BLaER1 treated with 17β-estradiol and CSF1 and Interleukin-3, amounts not matched to agents 10 nM and 100 nM (cell line): Measurements from ENCODE around the gene KCND1.
A peak's percentile ranks its signal among the peaks of the same experiment; 100 is the strongest.

Source experiments
- H3K27ac ChIP-seq, 11 experiments: shearing (Covaris generic); formaldehyde crosslinking; 2 replicates each; pipeline ENCODE4 v1.8.1; 2022
- H3K27me3 ChIP-seq, 11 experiments: shearing (Covaris generic); formaldehyde crosslinking; 2 replicates each; pipeline ENCODE4 v1.8.1; 2022
- H3K36me3 ChIP-seq, 11 experiments: shearing (Covaris generic); formaldehyde crosslinking; 2 replicates each; pipeline ENCODE4 v1.8.1; 2022
- H3K4me1 ChIP-seq, 10 experiments: shearing (Covaris generic); formaldehyde crosslinking; 2 replicates each; pipeline ENCODE4 v1.8.1; 2022
- H3K4me2 ChIP-seq, 11 experiments: shearing (Covaris generic); formaldehyde crosslinking; 2 replicates each; pipeline ENCODE4 v1.8.1; 2022
- H3K4me3 ChIP-seq, 10 experiments: shearing (Covaris generic); formaldehyde crosslinking; 2 replicates each; pipeline ENCODE4 v1.8.1; 2022
- H3K9ac ChIP-seq, 11 experiments: shearing (Covaris generic); formaldehyde crosslinking; 2 replicates each; pipeline ENCODE4 v1.8.1; 2022
- H3K9me3 ChIP-seq, 11 experiments: shearing (Covaris generic); formaldehyde crosslinking; replicated peaks in 1 of 11; 2 replicates each; pipeline ENCODE4 v1.8.1; 2022
- H4K20me1 ChIP-seq, 11 experiments: shearing (Covaris generic); formaldehyde crosslinking; 2 replicates each; pipeline ENCODE4 v1.8.1; 2022
- Cebpa-rat ChIP-seq, 11 experiments: shearing (Covaris generic); IDR thresholded peaks; 2 replicates each; pipeline ENCODE4 v1.8.1; 2022

Gene KCND1

DNA sequence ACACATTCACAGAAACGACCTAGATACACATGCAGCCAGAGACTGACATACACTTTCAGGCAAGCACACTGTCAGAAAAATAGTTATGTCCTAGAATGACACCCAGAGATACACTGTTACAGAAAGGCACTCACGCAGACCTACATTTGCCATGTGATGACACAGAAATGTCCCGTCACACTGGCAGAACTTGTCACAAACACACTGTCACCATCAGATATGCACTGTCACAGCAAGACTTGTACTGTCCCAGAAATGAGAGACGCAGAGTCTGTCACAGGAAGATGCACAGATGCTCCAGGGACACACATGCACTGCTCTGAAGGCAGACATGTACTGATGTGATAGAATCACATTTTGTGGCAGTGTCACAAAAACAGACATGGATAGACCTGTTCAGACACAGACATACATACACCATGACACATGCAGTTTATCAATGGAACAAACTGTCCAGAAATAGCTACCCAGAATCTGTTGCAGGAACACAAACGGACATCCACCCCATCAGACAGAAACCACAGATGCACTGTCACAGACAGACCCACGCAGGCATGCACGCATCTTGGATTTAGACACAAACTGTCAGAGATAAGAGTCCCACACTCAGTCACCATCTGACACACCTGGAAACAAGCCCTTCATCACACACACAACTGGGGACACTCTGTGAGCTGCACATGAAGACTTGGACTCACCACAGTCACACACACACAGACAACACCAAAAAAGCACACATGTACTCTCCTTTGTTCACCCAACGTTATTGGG is 51.5 kb downstream of the KCND1 start:
- Histone ChIP-seq H3K36me3 (peaks cover 15 to 45% (median 31%) of the 10 kb centered on the region in 11 experiments; a peak in 21 of 22 replicates), H3K27ac (peak overlapping the region in 6 of 11 experiments; percentile 23 to 85 (median 79); a peak in 8 of 22 replicates), H3K27me3 (peaks cover 17 to 57% (median 43%) of the 10 kb centered on the region in 11 experiments; a peak in 21 of 22 replicates), H3K9me3 (peaks cover 0 to 7% (median 0%) of the 10 kb centered on the region in 11 experiments; a peak in 3 of 22 replicates), H3K9ac (peak overlapping the region in 7 of 11 experiments; percentile 45 to 89 (median 76); a peak in 11 of 22 replicates), H3K4me2 (peak overlapping the region; percentile 58 to 87 (median 76)), H4K20me1 (peaks cover 23 to 58% (median 34%) of the 10 kb centered on the region in 11 experiments; a peak in 21 of 22 replicates), H3K4me3 (peak overlapping the region in 3 of 10 experiments; percentile 74 to 76 (median 75); a peak in 4 of 20 replicates), H3K4me1 (peaks cover 24 to 44% (median 34%) of the 10 kb centered on the region in 10 experiments)
- TF ChIP-seq Cebpa-rat (IDR thresholded peaks at IDR 0.05) = no peak

DNA sequence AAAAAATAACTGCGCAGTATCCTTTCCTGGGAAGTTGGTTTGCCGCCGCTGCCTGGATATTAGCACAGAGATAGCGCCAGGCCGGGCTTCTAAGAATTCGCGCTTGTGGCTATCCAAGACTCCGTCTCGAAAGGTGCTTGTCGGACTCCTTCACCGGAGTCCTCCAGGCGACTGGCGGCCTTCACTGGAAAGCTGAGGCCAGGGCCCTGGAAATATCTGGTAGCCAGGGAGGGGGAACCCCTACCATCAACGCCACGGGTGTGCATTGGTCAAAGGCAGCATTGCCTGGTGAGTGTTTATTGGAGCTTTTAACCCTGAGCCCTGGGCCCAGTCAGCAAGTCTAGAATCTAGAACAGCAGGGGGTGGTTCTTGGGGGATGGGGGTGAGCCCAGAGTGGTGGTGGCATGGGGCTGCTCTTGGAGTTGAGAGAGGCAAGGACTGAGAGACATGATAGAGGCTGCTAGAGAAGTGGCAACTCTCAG is 52.2 kb downstream of the KCND1 start:
- peak overlapping the region; percentile 34 to 89 (median 74); a peak in 19 of 22 replicates for H3K9ac ChIP-seq
- H3K9me3 ChIP-seq = peaks cover 0 to 7% (median 0%) of the 10 kb centered on the region in 11 experiments; a peak in 3 of 22 replicates
- TF ChIP-seq Cebpa-rat (IDR thresholded peaks at IDR 0.05) = no peak
- peaks cover 28 to 64% (median 42%) of the 10 kb centered on the region in 11 experiments; a peak in 21 of 22 replicates for H4K20me1 ChIP-seq
- peaks cover 25 to 62% (median 49%) of the 10 kb centered on the region in 11 experiments; a peak in 21 of 22 replicates for H3K27me3 ChIP-seq
- H3K4me2 ChIP-seq = peak overlapping the region; percentile 58 to 87 (median 76)
- H3K4me3 ChIP-seq = peak overlapping the region; percentile 52 to 85 (median 76)
- peaks cover 24 to 50% (median 34%) of the 10 kb centered on the region in 10 experiments for H3K4me1 ChIP-seq
- H3K36me3 ChIP-seq = peaks cover 16 to 47% (median 35%) of the 10 kb centered on the region in 11 experiments
- H3K27ac ChIP-seq = peak overlapping the region in 9 of 11 experiments; percentile 14 to 85 (median 69); a peak in 16 of 22 replicates

DNA sequence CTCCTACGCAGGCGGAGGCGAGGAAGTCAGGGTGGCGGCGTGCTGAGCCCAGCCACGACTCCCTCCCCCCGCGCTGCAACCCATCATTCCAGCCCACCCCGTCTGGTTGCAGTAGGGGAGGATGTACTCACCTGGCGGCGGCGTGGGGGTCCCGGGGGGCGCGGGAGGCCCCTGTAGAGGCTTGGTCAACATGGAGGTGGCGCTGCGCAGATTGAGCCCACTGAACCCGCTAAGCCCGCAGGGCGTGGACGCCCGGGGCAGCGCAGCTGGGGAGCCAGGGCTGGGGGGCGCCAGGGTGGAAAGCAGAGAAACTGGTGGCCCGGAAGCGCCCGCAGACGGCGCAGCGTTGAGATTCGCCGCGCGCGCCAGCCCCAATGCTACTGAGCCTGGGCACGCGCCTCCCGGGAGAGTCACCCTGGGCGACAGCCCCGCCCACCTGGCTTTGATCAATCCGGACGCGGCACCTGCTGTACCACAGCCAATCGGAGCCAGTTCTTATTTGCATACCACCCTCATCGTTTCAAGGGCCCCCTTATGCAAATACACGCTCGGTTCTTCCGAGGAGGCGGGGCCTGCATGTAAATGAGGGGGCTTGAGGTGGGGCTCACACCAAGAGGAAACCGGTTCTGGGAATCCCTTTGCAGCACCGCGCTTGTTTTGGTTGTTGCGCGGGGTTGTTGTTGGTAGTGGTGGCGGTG is 52.9 kb downstream of the KCND1 start, which contains the start of gene PIM2:
Gene PIM2, minus strand, starts transcription at position 382 of the 698 bp plus-strand sequence. Its CDS starts 190 bp downstream, at position 192.
- peaks cover 0 to 7% (median 0%) of the 10 kb centered on the region in 11 experiments; a peak in 3 of 22 replicates for H3K9me3 ChIP-seq
- peaks cover 18 to 47% (median 35%) of the 10 kb centered on the region in 11 experiments for H3K36me3 ChIP-seq
- peak within 1 kb of the TSS; percentile 70 to 85 (median 76) for H3K4me3 ChIP-seq
- H3K9ac ChIP-seq = peak within 1 kb of the TSS; percentile 83 to 91 (median 86)
- H4K20me1 ChIP-seq = peaks cover 32 to 64% (median 46%) of the 10 kb centered on the region in 11 experiments; a peak in 21 of 22 replicates
- peak within 1 kb of the TSS; percentile 70 to 89 (median 83) for H3K27ac ChIP-seq
- H3K4me2 ChIP-seq = peak within 1 kb of the TSS; percentile 66 to 90 (median 81)
- H3K4me1 ChIP-seq = peaks cover 24 to 56% (median 34%) of the 10 kb centered on the region in 10 experiments
- TF ChIP-seq Cebpa-rat (IDR thresholded peaks at IDR 0.05) = no peak
- peaks cover 28 to 62% (median 49%) of the 10 kb centered on the region in 11 experiments; a peak in 21 of 22 replicates for H3K27me3 ChIP-seq

DNA sequence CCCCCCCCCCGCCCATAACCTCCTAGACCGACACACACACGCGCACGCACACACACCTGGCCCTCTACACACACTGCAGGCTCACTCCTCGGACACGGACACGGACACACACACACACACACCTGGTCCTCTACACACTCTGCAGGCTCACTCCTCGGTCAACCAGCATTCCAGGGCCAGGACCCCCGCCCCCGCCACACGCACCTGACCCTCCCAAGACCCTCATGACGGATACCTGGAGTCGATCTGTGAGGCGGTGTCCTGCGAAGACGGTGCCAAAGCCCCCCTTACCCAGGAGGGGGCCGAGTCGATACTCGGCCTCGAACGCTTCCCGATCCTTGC is 53.4 kb downstream of the KCND1 start:
- Histone ChIP-seq H3K4me2 (peak overlapping the region; percentile 13 to 90 (median 81); a peak in 20 of 22 replicates), H3K27ac (peak overlapping the region; percentile 70 to 89 (median 83)), H3K36me3 (peaks cover 18 to 47% (median 35%) of the 10 kb centered on the region in 11 experiments), H3K4me3 (peak overlapping the region; percentile 70 to 85 (median 76)), H3K9ac (peak overlapping the region; percentile 83 to 91 (median 86)), H3K27me3 (peaks cover 30 to 62% (median 49%) of the 10 kb centered on the region in 11 experiments; a peak in 21 of 22 replicates), H3K9me3 (peaks cover 0 to 7% (median 0%) of the 10 kb centered on the region in 11 experiments; a peak in 3 of 22 replicates), H4K20me1 (peaks cover 30 to 68% (median 48%) of the 10 kb centered on the region in 11 experiments; a peak in 21 of 22 replicates), H3K4me1 (peaks cover 24 to 61% (median 34%) of the 10 kb centered on the region in 10 experiments)
- TF ChIP-seq Cebpa-rat (IDR thresholded peaks at IDR 0.05) = no peak

DNA sequence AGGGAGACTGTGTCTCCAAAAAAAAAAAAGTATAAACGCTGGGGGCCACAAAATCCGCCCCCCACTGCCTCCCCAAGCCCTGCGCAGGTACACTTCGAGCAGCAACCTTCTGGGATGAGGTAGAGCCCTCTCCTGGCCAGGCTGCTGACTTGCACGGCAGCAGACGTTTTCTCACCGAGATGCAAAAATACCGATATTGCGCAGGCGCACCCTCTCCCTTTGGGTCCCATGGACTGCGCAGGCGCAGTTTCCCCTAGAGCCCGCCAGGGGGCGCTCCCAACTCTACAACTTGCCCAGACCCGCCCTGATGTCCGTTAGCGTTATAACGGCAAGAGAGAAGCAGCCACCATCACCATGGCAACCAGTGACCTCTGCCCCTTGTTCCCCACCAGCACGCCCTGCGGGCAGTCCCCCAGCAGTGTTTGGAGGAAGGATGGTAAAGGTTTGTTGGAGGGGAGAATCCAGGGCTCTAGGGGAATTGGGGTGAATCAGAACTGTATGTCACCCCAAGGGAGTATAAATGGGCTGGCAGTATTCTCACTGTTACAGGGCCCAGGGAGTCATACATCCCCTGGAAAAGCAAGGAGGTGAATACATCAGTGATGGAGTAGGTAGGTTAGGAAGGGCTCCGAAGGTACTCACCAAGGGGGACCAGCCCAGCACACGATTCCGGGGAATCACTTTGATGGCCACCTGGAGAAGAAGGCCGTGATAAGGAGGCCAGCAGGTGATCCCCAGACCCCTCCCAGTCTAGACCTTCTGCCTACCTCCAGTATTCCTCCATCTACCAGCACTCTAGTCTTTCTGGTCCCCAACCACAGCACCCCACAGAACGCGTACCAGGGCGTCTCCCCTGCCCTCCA is 54.3 kb downstream of the KCND1 start:
- peak overlapping the region; percentile 66 to 90 (median 82) for H3K4me2 ChIP-seq
- H3K9ac ChIP-seq = peak overlapping the region; percentile 83 to 91 (median 86)
- peak overlapping the region; percentile 6 to 89 (median 82); a peak in 17 of 22 replicates for H3K27ac ChIP-seq
- H3K9me3 ChIP-seq = peaks cover 0 to 7% (median 0%) of the 10 kb centered on the region in 11 experiments; a peak in 3 of 22 replicates
- H3K36me3 ChIP-seq = peaks cover 19 to 44% (median 30%) of the 10 kb centered on the region in 11 experiments
- H3K4me1 ChIP-seq = peaks cover 24 to 70% (median 34%) of the 10 kb centered on the region in 10 experiments
- peak overlapping the region; percentile 70 to 85 (median 76) for H3K4me3 ChIP-seq
- H4K20me1 ChIP-seq = peaks cover 27 to 73% (median 55%) of the 10 kb centered on the region in 11 experiments; a peak in 21 of 22 replicates
- TF ChIP-seq Cebpa-rat (IDR thresholded peaks at IDR 0.05) = no peak
- H3K27me3 ChIP-seq = peaks cover 28 to 62% (median 48%) of the 10 kb centered on the region in 11 experiments; a peak in 20 of 22 replicates

DNA sequence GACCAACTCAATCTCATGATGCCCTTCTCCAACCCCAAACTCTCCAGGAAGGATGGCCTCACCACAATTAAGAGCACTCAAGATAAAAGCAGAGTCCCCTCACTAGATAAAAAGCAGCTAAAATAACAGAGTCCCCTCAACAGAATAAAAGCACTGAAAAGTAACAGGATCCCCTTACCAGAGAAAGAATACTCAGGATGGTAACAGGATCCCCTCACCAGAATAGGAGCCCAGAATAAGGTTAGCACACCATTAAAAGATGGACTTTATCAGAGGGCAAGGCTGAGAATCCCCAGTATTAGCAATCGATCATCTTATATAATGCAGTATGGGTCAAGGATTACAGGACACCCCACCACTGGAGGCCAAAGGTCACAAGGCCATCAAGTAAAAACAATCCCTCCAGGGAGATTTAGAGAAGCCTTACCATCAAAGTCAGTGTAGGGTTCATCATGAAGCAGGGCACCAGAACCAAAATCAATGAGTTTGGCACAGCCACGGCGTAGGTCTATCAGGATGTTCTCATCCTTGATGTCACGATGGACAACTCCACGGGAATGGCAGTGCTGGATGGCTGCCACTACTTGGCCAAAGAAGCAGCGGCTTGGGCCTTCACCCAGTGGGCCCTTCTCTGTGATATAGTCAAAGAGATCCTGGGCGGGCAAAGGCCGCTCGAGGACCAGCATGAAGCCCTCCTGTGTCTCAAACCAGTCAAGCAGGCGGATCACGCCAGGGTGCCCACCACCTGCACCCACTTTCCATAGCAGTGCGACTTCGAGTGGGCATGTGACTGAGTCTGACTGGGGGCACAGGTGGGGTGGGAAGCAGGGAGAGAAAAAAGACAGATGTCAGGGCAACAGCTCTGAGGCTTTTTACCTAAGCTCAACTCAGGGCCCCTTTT is 56.8 kb downstream of the KCND1 start:
- Histone ChIP-seq H3K27ac (no peak overlapping the region), H3K27me3 (peaks cover 23 to 55% (median 46%) of the 10 kb centered on the region in 11 experiments; a peak in 20 of 22 replicates), H3K4me3 (peak overlapping the region in 1 of 10 experiments; percentile 11; a peak in 1 of 20 replicates), H3K36me3 (peaks cover 19 to 41% (median 29%) of the 10 kb centered on the region in 11 experiments), H4K20me1 (peaks cover 27 to 61% (median 50%) of the 10 kb centered on the region in 11 experiments; a peak in 21 of 22 replicates), H3K9ac (peak overlapping the region in 3 of 11 experiments; percentile 2 to 61 (median 27); a peak in 2 of 22 replicates), H3K4me1 (peaks cover 20 to 59% (median 31%) of the 10 kb centered on the region in 10 experiments), H3K4me2 (peak overlapping the region in 3 of 11 experiments; percentile 66 to 83 (median 79); a peak in 5 of 22 replicates), H3K9me3 (peaks cover 0 to 7% (median 0%) of the 10 kb centered on the region in 11 experiments; a peak in 4 of 22 replicates)
- no peak for TF ChIP-seq Cebpa-rat (IDR thresholded peaks at IDR 0.05)
